Ecto neural progenitor cell (in vitro differentiated cells): ENCODE data around the gene CABP4.

Source experiments
- DNase-seq: peaks from one replicate; pipeline ENCODE4 v3.0.0-alpha.2; 2018; ENCODE audit warnings: low spot score

Gene CABP4

GRCh38 chr11:67435727-67436458 is 19.3 kb upstream of the CABP4 start:
- DNase-seq = no peak

GRCh38 chr11:67436459-67437081 is 18.6 kb upstream of the CABP4 start:
- no peak for DNase-seq

GRCh38 chr11:67437082-67437808 is 17.9 kb upstream of the CABP4 start, which contains the start of gene PTPRCAP:
TSS of gene PTPRCAP (minus strand) at chr11:67437682. CDS start at chr11:67437619, 63 bp downstream.
- DNase-seq = no peak

- DNase-seq = no peak
These were observed 17.4 kb upstream of the CABP4 start for GRCh38 chr11:67437809-67438157.

GRCh38 chr11:67438158-67438902 is 16.8 kb upstream of the CABP4 start:
- no peak for DNase-seq

GRCh38 chr11:67439321-67440228 is 15.6 kb upstream of the CABP4 start:
- no peak for DNase-seq

GRCh38 chr11:67440229-67441097 is 14.7 kb upstream of the CABP4 start:
- DNase-seq = no peak

GRCh38 chr11:67441098-67441563 is 14.0 kb upstream of the CABP4 start:
- DNase-seq = no peak

- DNase-seq = no peak
These were observed 13.3 kb upstream of the CABP4 start for GRCh38 chr11:67441731-67442351.

GRCh38 chr11:67442504-67443404 is 12.4 kb upstream of the CABP4 start:
- no peak for DNase-seq

GRCh38 chr11:67445515-67445914 is 9.6 kb upstream of the CABP4 start:
- DNase-seq = no peak

- DNase-seq = no peak
These were observed 6.9 kb upstream of the CABP4 start for GRCh38 chr11:67448220-67448609.

- no peak for DNase-seq
These were observed 5.9 kb upstream of the CABP4 start for GRCh38 chr11:67449116-67449844.

- no peak for DNase-seq
These were observed 4.1 kb upstream of the CABP4 start for GRCh38 chr11:67450796-67451657.

- no peak for DNase-seq
These were observed 3.5 kb upstream of the CABP4 start for GRCh38 chr11:67451658-67451976.

GRCh38 chr11:67452141-67452952 is 2.8 kb upstream of the CABP4 start, which contains the start of gene GPR152:
TSS of gene GPR152 (minus strand) at chr11:67452729. CDS start at chr11:67452724, 5 bp downstream.
- no peak for DNase-seq
